A549 treated with AZD9567 at 1 μM for 4 hours (cell line): ENCODE data around the gene HDAC10. TPM values are rescaled to one million over a fixed set of nuclear protein-coding genes. Genes with fewer than 3 reads are reported as not detected.

Experiments
- total RNA-seq: library from RNA; stranded (reverse); fragments of 200-300 nt; extraction: Qiagen RNA extraction; gene quantifications from 5 replicates; pipeline ENCODE4 v1.2.3, GENCODE V29; 2022; ENCODE audit not compliant: insufficient read depth

The HDAC10 gene
- 9.1 to 13.8 TPM (median 13.0 TPM) in 5 replicates for total RNA-seq

GRCh38 chr22:50250555-50251476 lies at the start of gene HDAC10:
HDAC10 (minus strand) TSS chr22:50251265; CDS start chr22:50251032, 233 bp downstream.

GRCh38 chr22:50269970-50270665 lies 19.1 kb upstream of the HDAC10 start, which contains the start of gene MAPK11:
MAPK11 (minus strand) TSS chr22:50270380; CDS start chr22:50270292, 88 bp downstream.

GRCh38 chr22:50261615-50262459 lies 10.8 kb upstream of the HDAC10 start, which contains the start of gene MAPK12:
MAPK12 (minus strand) TSS chr22:50261683; CDS start chr22:50261509, 174 bp downstream.

GRCh38 chr22:50244420-50245213 lies 6.4 kb downstream of the HDAC10 start, which contains the start of gene TUBGCP6:
TUBGCP6 (minus strand) TSS chr22:50245023; CDS start chr22:50244459, 564 bp downstream.

GRCh38 chr22:50200461-50201190 lies 50.4 kb downstream of the HDAC10 start, which contains the start of gene SELENOO:
SELENOO (plus strand) TSS chr22:50201011; CDS start chr22:50201037, 26 bp downstream.

Other genes with a start within 250 kb of the HDAC10 start
- 0.03 to 0.05 TPM (median 0.04 TPM) in 3 of 5 replicates, not detected in the others for gene IL17REL, start 238.5 kb downstream of the HDAC10 start, total RNA-seq
- gene TTLL8, start 193.0 kb downstream of the HDAC10 start, total RNA-seq = not detected in 5 replicates
- gene MLC1, start 165.8 kb downstream of the HDAC10 start, total RNA-seq = not detected in 5 replicates
- not detected in 5 replicates for gene MOV10L1, start 161.3 kb downstream of the HDAC10 start, total RNA-seq
- gene PANX2, start 80.5 kb downstream of the HDAC10 start, total RNA-seq = 3.7 to 6.1 TPM (median 5.7 TPM) in 5 replicates
- 22.1 to 36.4 TPM (median 35.5 TPM) in 5 replicates for gene TRABD, start 65.4 kb downstream of the HDAC10 start, total RNA-seq
- gene SELENOO, start 50.3 kb downstream of the HDAC10 start, total RNA-seq = 9.7 to 22.0 TPM (median 20.0 TPM) in 5 replicates
- 3.7 to 13.2 TPM (median 12.8 TPM) in 5 replicates for gene TUBGCP6, start 6.2 kb downstream of the HDAC10 start, total RNA-seq
- 15.3 to 28.9 TPM (median 26.4 TPM) in 5 replicates for gene MAPK12, start 10.4 kb upstream of the HDAC10 start, total RNA-seq
- gene MAPK11, start 19.1 kb upstream of the HDAC10 start, total RNA-seq = 6.2 to 8.0 TPM (median 7.1 TPM) in 5 replicates
- gene PLXNB2, start 56.4 kb upstream of the HDAC10 start, total RNA-seq = 113 to 126 TPM (median 115 TPM) in 5 replicates
- gene DENND6B, start 75.7 kb upstream of the HDAC10 start, total RNA-seq = 2.3 to 4.0 TPM (median 4.0 TPM) in 5 replicates
- gene PPP6R2, start 92.1 kb upstream of the HDAC10 start, total RNA-seq = 12.4 to 15.4 TPM (median 15.1 TPM) in 5 replicates
- 21.4 to 28.8 TPM (median 27.9 TPM) in 5 replicates for gene SBF1, start 223.8 kb upstream of the HDAC10 start, total RNA-seq
- gene ADM2, start 230.3 kb upstream of the HDAC10 start, total RNA-seq = 0.52 to 0.59 TPM (median 0.57 TPM) in 5 replicates
- 0.13 TPM in 1 of 5 replicates, not detected in the others for gene MIOX, start 235.6 kb upstream of the HDAC10 start, total RNA-seq